GM12891 (cell line): ENCODE results near the gene F2RL3.

Source experiments
- POLR2A ChIP-seq: IDR thresholded peaks from 2 replicates; pipeline ENCODE4 v1.6.1; 2011; ENCODE audit warnings: low read depth, low read length, control low read depth
- POLR2AphosphoS5 ChIP-seq: IDR thresholded peaks from 2 replicates; pipeline ENCODE4 v1.6.1; 2011; ENCODE audit warnings: low read depth, low read length, control low read depth

GRCh38 chr19:16892436-16892835 is 3.6 kb downstream of the F2RL3 start:
- no peak for TF ChIP-seq POLR2A
- TF ChIP-seq POLR2AphosphoS5, result no peak
